SIG-M5 (cell line): ENCODE data around the gene CC2D2A.
"Not testable (repeated sequence)": the region's sequence is repeated elsewhere in the genome, so short reads cannot be mapped to it uniquely, and the experiment has no call there.

Experiments used
- DNase-seq: peaks from one replicate; lab custom pipeline; 2025; lab: John Stamatoyannopoulos, UW

CC2D2A gene

GRCh38 chr4:15516494-15516893 lies 46.8 kb downstream of the CC2D2A start:
- no peak for DNase-seq

- DNase-seq = not testable (repeated sequence)
Observed at GRCh38 chr4:15517681-15518080, 48.0 kb downstream of the CC2D2A start.

GRCh38 chr4:15521442-15522039 lies 51.9 kb downstream of the CC2D2A start:
- no peak for DNase-seq

- no peak for DNase-seq
Observed at GRCh38 chr4:15525080-15525479, 55.4 kb downstream of the CC2D2A start.

GRCh38 chr4:15526924-15527592 lies 57.4 kb downstream of the CC2D2A start:
- DNase-seq = no peak

- DNase-seq = no peak
Observed at GRCh38 chr4:15531792-15532191, 62.1 kb downstream of the CC2D2A start.

GRCh38 chr4:15533817-15534216 lies 64.1 kb downstream of the CC2D2A start:
- DNase-seq = no peak

GRCh38 chr4:15535599-15535998 lies 65.9 kb downstream of the CC2D2A start:
- no peak for DNase-seq

- no peak for DNase-seq
Observed at GRCh38 chr4:15536552-15537499, 67.1 kb downstream of the CC2D2A start.

- no peak for DNase-seq
Observed at GRCh38 chr4:15541941-15542340, 72.3 kb downstream of the CC2D2A start.

GRCh38 chr4:15542760-15543159 lies 73.1 kb downstream of the CC2D2A start:
- DNase-seq = no peak

- DNase-seq = no peak
Observed at GRCh38 chr4:15543537-15544247, 74.0 kb downstream of the CC2D2A start.

- no peak for DNase-seq
Observed at GRCh38 chr4:15544248-15544729, 74.6 kb downstream of the CC2D2A start.

GRCh38 chr4:15545371-15545770 lies 75.7 kb downstream of the CC2D2A start:
- DNase-seq = no peak

GRCh38 chr4:15547392-15547791 lies 77.7 kb downstream of the CC2D2A start:
- DNase-seq = no peak

- DNase-seq = no peak
Observed at GRCh38 chr4:15550491-15550890, 80.8 kb downstream of the CC2D2A start.

- DNase-seq = no peak
Observed at GRCh38 chr4:15551740-15552446, 82.2 kb downstream of the CC2D2A start.

GRCh38 chr4:15552557-15553362 lies 83.1 kb downstream of the CC2D2A start:
- DNase-seq = no peak

GRCh38 chr4:15556511-15557092 lies 86.9 kb downstream of the CC2D2A start:
- no peak for DNase-seq
